Fibroblast of peridontal ligament (primary cell): ENCODE results near the gene UBE2D4.

Experiments
- DNase-seq: peaks from one replicate; pipeline ENCODE4 v3.0.0-alpha.2; 2010; ENCODE audit errors: extremely low read depth

The UBE2D4 gene

DNA sequence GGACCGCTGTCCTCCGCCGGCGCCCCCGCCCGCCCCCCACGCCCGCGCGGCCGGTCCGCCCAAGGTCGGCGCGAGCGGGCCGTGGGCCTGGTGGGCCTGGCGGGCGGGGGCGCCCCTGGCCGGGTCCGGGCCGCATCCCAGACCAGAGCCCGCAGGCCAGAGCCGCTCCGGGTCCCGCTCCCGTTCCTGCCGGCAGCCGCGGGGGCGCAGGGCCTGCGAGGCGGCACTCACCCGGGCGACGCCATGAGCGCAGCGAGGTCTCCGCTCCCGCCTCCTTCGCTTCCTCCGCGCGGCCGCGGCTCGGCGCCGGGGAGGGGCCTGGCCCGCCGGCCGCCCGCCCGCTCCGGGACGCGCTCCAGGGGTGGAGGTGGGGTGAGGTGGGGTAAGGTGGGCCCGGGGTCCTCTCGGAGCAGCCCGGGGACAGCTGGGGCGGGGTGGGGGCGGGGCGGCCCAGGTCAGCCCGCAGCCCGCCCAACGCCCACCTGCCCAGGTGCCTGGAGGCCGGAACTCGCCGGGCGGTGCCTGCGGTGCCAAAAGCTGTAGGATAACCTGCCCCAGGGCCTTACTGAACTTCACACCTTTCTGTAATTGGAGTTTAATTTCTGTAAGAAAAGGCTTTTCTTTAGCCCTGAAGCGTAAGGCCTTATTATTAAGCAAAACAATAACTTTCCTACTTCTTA is 19.8 kb upstream of the UBE2D4 start, which contains the start of gene URGCP:
TSS of gene URGCP (minus strand) at position 266 of the 680 bp plus-strand sequence. CDS start at position 245, 21 bp downstream.
- DNase-seq = peak; percentile 12

DNA sequence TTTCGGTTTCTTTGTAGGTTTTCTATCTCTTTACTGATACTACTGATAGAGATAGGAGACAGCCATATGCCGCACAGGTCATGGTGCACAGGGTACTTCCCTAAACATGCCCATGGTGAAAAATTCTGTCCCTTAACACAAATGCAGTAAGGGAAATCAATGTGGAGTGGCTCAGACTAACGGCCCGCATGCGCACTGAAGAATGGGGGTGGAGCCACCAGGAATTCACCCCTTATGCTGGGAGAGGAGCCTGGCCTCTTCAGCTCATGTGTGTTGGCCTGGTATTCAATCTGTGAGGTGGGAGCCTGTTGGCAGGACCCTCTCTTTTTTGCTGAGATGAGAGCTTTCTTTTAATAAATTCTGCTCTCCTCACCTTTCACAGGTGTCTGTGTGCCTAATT is 11.4 kb upstream of the UBE2D4 start:
- DNase-seq = no peak

DNA sequence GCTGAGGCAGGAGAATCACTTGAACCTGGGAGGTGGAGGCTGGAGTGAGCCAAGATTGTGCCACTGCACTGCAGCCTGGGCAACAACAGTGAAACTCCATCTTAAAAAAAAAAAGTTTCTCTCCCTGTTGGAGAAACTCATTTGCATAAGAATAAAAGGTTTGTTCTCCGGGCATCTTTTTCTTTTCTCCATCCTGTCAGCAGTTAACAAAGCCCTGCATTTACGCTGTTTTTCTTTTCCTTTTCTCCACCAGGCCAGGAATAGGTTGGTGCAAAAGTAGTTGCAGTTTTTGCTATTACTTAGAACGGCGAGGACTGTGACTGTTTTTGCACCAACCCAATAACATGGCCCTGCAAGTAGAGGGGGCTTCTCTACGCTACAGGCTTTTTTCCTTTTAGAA is 10.3 kb upstream of the UBE2D4 start:
- DNase-seq = no peak

DNA sequence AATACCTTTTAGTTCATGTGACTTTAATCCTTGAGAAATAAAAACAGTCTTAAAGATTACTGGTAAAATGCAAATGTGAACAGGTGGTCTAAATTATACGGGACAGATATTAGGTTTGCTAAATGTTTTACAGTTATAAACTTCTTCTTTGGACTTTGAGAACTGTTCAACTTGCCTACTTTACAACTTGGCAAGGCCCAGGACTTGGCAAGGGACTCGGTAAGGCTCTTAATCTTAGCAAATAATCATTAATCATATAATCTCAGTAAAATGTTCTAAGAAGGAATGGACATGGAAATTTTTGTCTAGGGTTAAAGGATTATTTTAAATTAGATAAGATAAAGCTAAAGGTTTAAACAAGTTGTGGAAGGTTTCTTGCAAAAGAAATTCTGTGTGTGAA is 4.8 kb upstream of the UBE2D4 start:
- no peak for DNase-seq

DNA sequence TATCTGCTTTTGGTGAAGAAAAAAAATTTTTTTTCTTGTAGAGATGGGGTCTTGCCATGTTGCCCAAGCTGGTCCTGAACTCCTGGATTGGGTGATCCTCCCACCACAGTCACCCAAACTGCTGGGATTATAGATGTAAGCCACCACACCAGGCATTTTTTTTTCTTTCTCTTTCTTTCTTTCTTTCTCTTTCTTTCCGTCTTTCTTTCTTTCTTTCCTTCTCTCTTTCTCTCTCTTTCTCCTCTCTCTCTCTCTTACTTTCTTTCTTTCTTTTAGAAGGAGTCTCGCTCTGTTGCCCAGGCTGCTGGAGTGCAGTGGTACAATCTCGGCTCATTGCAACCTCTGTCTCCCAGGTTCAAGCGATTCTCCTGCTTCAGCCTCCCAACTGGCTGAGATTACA is 3.5 kb upstream of the UBE2D4 start:
- DNase-seq = no peak

DNA sequence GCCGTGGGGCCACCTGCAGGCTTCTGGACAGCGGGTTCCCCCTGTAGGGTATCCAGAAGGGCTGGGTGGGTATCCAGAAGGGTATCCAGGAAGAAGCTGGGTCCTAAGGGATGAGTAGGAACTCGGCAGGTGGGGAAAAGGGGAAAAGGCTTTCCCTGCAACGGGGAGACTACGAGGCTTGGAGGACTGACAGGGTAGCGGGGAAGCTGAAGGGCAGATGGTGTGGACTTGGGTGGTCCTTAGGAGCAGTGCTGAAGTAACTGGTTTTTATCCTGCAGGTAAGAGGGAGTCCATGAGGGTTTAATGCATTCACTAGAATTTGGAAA is 525 bp downstream of the UBE2D4 start:
- DNase-seq = no peak

DNA sequence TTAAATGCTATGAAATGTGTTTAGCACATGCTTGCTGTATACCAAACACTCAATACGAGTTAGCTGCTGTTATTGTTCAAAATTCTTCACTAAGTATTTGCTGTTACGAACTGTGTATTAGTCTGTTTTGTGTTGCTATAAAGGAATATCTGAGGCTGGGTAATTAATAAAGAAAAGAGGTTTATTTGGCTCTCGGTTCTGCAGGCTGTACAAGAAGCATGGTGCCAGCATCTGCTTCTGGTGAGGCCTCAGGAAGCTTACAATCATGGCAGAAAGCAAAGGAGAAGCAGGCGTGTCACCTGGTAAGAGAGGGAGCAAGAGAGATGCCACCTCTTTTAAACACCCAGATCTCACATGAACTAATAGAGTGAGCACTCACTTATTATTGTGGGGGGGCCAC is 1.6 kb downstream of the UBE2D4 start:
- no peak for DNase-seq

DNA sequence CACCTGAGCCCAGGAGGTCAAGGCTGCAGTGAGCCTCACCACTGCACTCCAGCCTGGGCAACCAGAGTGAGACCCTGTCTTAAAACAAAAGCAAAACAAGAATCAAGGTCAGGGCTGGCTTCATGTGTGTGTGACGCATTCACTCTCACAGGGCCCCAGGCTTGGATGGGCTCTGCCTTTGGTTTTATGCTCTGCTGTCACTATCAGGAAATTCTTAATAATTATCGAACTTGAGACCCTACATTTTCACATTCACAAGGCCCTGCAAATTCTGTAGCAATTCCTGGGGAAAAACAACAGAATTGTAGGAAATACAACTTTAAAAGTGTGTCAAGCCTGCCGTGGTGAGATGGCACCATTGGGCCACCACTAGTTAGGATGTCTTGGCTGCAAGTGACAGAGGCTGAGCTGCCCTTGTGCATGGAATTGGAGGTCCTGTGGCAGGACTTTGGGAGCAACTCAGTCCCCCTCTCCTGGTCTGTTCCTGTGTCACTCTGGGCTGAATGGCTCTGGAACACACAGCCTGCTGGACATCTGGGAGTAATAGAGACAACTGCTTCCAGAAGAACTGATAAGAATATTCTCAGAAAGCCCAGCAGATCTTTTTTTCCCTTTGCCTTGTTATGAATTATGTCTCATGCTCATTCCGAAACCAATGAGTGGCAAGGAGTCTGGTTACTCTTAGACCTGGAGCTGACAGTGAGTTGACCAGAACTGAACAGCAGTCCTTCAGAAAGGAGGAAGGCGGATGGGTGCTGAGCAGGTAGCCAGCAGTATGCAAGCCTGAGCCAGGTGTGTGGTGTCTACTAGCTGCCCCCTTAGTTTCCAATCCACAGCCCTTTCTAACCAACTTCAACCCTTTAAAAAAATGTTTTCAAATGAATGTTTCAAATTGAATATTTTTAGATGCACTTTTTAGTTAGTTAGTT is 3.6 kb downstream of the UBE2D4 start:
- DNase-seq = no peak

DNA sequence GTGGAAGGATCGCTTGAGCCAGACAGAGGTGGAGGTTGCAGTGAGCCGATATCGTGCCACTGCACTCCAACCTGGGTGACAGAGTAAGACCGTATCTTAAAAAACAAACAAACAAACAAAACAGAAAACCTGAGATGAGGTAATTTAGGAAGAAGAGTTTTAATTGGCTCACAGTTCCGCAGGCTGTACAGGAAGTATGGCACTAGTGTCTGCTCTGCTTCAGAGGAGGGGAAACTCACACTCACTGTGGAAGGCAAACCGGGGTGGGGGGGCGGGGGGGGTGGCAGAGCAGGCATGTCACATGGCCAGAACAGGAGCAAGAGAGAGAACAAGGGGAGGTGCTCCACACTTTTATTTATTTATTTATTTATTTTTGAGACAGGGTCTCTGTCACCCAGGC is 5.1 kb downstream of the UBE2D4 start:
- DNase-seq = no peak

DNA sequence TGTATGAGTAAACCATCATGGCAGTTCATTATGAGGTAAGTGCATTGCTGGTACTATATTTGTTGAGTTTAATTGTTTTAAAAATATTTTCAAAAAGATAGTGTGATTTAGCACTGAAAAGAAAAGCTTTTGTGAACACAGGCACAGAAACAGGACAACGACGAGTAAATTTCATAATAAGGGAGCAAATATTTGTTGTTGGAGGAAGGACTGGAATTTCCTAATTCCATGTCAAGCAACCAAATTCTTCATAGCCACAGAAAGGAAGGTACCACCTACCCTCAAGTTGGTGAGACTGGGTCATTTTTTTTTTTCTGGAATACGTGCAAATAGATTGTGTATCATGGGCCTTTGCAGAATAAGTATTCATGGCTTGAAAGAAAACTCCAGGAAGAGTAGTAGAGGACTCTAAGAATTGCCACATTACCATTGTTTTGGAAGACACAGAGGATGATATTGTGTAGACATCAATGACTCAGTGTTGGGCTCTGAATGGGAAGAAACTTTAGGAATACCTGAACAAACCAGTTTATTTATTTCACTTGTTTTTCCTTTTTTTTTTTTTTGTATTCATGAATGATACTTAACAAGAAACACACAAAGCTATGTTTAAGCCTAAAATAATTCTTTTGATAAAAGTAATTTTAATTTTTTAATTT is 7.8 kb downstream of the UBE2D4 start:
- no peak for DNase-seq

DNA sequence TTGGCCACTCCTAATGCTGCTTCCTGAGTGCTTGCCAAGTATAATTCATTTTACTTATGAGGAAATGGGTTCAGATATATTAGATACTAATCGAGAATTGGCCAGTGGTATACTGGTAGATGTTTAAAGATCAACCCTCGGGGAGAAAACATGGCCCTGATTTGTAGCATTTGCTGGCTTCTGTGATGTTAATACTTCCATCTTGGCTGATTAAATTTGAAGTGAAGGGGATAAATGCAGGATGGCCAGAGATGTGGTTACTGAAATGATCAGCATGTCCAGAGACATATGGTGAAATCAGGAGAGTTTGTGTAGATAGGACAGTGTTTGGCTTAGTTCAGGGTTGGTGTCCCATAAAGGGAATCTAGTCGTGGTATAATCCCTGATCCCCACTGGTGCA is 11.2 kb downstream of the UBE2D4 start:
- no peak for DNase-seq

DNA sequence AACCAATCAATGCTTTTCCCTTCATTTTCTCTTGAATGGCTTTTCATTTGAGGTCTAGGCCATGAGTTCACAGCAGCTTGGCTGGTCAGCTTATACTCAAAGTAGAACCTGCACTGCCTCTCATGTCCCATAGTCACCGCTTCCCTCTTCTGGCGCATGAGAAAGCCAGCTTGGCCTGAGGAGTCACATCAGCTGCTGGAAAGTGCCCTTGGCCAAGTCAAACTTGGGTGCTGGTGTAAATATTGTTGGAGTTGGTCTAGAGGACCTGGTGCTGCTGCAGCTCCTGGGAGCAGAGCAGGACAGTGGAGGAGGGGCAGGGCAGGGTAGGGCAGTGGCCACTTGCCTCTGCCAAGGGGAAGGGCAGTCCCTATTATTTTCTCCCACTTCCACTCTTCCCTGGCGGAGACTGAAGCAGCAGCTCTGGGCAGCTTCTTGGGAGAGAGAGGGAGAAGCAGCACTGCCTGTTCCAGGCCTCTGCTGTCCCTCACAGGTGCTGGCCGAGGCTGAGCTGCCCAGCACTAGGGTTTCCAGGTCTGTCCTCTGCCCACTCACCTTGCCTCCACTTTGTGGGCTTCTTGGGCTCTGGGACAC is 12.8 kb downstream of the UBE2D4 start:
- DNase-seq = no peak

DNA sequence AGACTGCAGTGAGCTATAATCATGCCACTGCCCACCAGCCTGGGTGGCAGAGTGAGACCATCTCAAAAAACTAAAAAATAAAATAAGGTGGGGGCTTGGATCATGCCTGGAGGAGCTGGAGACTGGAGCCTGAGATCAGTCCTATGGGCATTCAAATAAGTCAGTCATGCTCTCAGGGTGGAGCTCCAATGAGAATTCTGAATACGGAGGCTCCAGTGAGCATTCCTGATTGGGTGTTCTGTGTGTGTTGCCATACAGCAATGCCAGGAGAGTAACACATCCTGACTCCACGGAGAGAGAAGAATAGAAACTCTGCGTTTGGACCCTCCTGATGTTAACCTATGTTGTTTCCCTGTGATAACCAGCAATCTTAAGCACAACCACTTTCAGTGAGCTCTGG is 16.0 kb downstream of the UBE2D4 start:
- DNase-seq = no peak

DNA sequence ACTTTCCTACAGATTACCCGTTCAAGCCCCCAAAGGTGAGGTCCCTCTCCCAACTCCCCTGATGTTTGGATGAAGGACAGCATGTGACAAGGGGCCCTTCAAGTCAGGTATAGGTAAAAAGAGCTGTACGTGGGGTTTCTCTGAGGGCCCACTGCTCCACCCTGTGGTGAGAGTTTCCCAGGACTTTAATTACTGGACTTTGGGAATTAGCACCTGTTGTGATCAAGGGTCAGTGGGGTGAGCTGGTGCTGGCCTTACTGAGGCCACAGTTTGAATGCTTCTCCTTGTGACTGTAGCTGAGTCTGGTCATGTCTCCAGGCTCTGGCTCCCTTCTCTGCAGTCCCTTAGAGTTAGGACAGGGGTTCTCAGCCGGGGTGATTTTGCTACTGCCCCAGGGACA is 16.8 kb downstream of the UBE2D4 start:
- DNase-seq = no peak

DNA sequence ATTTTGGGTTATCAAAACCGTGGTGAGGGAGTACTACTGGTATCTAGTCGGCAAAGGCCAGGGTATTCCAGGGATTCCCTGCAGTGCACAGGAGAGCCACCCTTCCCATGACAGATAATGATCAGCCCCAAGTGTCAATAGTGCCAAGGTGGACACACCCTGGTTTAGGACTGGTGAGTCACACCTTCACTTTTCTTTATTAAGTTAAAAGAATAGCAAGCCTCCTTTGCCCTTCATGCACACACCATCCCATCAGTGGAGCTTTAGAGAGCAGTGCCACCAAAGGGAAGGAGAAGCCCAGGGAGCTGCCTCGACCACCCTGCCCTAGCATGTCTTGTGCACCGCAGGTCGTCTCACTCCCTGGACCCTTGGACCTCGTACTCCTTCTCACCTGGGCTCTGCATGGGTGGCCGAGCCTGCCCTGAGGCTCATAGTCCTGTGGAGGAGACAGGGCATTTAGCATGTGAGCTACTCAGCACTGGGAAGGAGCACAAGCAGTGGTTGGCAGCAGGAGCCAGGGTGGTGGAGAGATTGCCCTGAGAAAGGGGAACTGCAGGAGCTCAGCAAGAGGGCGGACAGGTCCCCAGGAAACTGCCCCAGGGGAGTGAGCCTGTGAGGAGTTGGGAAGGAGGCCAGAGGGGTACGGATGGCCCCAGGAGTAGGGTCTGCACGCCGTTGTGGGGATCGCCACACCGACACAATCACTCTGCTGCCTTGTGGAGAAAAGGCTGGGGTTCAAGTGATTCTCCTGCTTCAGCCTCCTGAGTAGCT is 17.4 kb downstream of the UBE2D4 start:
- no peak for DNase-seq

DNA sequence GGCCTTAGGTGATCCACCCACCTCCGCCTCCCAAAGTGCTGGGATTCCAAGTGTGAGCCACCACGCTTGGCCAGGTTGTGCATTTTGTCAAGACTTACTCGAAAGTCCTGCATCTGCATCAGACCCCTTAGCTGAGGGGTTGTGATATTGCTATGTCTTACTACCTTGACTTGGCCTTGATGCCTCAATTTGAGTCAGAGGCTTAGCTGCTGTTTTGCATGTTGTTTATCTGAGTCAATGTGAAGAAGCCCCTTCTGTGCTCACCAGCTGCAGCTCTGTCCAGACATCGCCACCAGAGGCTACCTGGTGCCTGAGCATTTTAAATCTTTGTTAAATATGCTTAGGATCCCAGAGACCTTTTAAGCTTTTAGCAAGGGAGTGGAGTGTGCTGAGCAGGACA is 18.1 kb downstream of the UBE2D4 start:
- no peak for DNase-seq

DNA sequence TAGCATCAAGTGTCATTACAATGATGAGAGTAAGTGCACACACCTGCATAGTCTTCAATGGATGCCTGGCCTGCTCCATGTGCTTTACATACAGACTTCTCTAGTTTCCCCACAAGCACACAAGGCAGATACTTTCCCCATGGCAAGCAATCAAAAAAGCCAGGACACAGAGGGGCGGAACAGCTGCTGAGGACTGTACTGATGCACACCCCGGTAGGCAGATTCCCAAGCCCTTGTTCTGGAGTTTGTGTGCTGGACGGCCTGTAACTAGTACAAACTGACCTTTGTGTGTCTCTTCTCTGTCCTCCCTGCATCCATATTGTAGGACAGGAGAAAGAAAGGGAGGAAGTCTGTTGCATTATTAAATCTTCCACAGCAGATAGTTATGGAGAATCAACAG is 25.8 kb downstream of the UBE2D4 start:
- no peak for DNase-seq

DNA sequence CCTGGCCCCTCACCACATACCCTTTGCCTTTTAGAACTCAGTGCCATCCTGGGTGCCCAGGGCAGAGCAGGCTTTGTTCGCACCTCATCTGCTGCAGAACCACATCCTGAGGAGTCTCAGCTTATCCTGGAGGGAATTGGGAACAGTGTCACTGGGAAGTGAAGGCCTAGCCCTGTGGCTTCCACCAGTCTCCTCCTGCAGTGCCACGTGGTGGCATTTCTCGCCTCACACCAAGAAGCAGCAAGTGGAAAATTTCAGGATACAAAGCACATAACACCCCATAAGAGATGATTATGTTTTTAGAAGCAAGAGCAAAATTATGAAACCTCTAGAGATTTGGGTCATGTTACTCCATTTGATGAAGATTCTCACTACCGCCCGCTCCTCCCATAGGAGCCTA is 26.8 kb downstream of the UBE2D4 start:
- no peak for DNase-seq

DNA sequence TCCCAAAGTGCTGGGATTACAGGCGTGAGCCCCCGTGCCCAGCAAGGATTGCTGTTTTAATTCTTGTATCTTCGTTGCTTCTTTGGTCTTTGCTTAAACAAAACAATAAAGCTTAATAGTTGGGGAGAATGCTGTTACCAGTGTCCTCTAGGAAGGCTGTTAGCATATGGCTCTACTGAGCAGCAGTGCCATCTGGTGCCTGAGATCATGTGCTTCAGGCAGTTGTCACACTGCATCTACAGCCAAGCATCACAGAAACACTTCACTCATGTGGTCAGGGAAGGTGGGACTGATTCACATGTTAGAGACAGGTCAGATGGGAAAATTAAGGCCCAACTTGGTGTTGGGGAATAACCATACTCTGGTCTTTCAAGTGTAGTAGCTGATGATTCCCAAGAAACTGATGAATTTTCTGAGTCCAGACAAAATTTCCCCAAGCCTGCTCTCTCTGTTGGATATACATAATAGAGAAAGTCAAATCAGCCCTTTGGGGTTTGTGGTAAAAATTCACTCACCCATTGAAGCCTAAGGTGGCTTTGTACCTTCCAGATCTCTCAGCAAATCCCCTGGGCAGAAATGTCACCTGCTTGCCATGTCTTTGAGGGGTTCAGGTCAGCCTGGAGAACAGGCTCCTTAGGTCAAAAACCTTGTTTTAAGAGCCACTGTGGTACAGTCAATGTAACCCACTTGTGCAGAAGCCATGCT is 28.4 kb downstream of the UBE2D4 start:
- DNase-seq = peak; percentile 69

DNA sequence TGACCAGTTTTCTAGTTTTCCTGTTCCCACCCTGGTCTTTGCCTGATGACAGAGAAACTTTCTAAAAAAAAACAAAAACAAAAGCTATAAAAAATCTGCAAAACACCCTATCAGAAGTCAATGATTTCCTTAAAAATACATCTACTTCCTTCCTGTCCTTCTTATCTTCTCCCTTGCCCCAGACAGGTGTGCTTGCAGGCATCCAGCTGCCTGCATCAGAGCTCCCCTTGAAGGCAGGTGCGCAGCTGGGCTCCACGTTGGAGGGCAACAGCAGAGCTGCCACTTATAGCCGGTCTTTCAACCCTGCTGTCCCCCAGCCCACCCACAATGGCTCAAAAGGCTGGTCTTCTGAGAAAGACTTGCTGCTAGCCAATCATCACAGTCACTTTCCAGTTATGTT is 29.8 kb downstream of the UBE2D4 start:
- DNase-seq = no peak

DNA sequence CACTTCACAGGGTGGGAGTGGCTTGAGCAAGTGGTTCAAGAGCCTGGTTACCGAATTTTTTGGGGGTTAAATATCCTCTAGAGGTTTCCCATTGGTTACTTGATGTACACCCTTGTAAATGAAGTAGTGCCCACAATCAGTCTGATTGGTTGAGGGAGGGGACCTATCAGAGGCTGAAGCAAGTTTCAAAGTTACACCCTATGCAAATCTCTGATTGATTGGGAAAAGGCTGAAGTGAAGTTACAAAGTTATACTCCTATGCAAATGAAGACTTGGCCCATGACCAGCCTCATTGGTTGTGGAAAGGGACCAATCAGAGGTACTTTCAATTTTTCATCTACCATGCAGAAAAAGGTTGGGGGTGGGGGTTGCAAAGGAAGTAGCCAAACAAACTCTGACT is 34.7 kb downstream of the UBE2D4 start:
- no peak for DNase-seq
